Neural crest cell (in vitro differentiated cells): ENCODE results near the gene CALHM1. TPM values are rescaled to one million over a fixed set of nuclear protein-coding genes. Genes with fewer than 3 reads are reported as not detected.

Experiments used
- DNase-seq: peaks from one replicate; pipeline ENCODE4 v3.0.0; 2021; ENCODE audit warnings: low read depth, mixed read lengths, low spot score
- H3K27ac Mint-ChIP-seq: one replicate; pipeline ENCODE4 v1.8.0; 2021; ENCODE audit warnings: mild to moderate bottlenecking, mixed read lengths; ENCODE audit not compliant: unreplicated experiment
- H3K27me3 Mint-ChIP-seq: 2 replicates; pipeline ENCODE4 v1.8.0; 2021; ENCODE audit warnings: low read depth, mild to moderate bottlenecking, mixed read lengths
- H3K36me3 Mint-ChIP-seq: 2 replicates; pipeline ENCODE4 v1.8.0; 2021; ENCODE audit warnings: low read depth, mild to moderate bottlenecking, mixed read lengths
- H3K4me1 Mint-ChIP-seq: 2 replicates; pipeline ENCODE4 v1.8.0; 2021; ENCODE audit warnings: mixed read lengths
- H3K4me3 Mint-ChIP-seq: one replicate; pipeline ENCODE4 v1.8.0; 2021; ENCODE audit warnings: mild to moderate bottlenecking, mixed read lengths
- H3K9me3 Mint-ChIP-seq: 2 replicates; pipeline ENCODE4 v1.8.0; 2021; ENCODE audit warnings: mixed read lengths
- CTCF ChIP-seq: fragments of 200-600 bp; sonication (generic); conservative IDR thresholded peaks from 2 replicates; pipeline ENCODE4 v1.5.0; 2021; ENCODE audit warnings: antibody characterized with exemption, mild to moderate bottlenecking
- total RNA-seq: library from RNA; stranded (reverse); gene quantifications from 2 replicates; pipeline ENCODE4 v1.2.1, GENCODE V29; 2021

The CALHM1 gene
- total RNA-seq, 1 donor from 2014 or later: not detected

- Mint-ChIP-seq H3K4me3 (no peak overlapping the region), H3K4me1 (no peaks in the 10 kb centered on the region), H3K27ac (no peak overlapping the region), H3K36me3 (peaks cover 3% of the 10 kb centered on the region), H3K9me3 (no peaks in the 10 kb centered on the region), H3K27me3 (no peaks in the 10 kb centered on the region)
- no peak for TF ChIP-seq CTCF
- DNase-seq: no peak
Observed at GRCh38 chr10:103452506-103453230, 6.0 kb downstream of the CALHM1 start.

- Mint-ChIP-seq H3K27me3 (no peaks in the 10 kb centered on the region), H3K36me3 (peaks cover 5% of the 10 kb centered on the region), H3K4me1 (no peaks in the 10 kb centered on the region), H3K27ac (no peak within 1 kb of the TSS), H3K4me3 (no peak within 1 kb of the TSS), H3K9me3 (no peaks in the 10 kb centered on the region)
- no peak for TF ChIP-seq CTCF
- DNase-seq: no peak
Observed at GRCh38 chr10:103451831-103452505, 6.7 kb downstream of the CALHM1 start, which contains the start of gene CALHM2. TSS of gene CALHM2 (minus strand) at chr10:103452370. CDS start at chr10:103449941, 2,429 bp downstream.

- Mint-ChIP-seq H3K27me3 (no peaks in the 10 kb centered on the region), H3K36me3 (peaks cover 5% of the 10 kb centered on the region), H3K9me3 (no peaks in the 10 kb centered on the region), H3K4me1 (no peaks in the 10 kb centered on the region), H3K27ac (no peak overlapping the region), H3K4me3 (no peak overlapping the region)
- DNase-seq: no peak
- TF ChIP-seq CTCF: no peak
Observed at GRCh38 chr10:103451091-103451813, 7.4 kb downstream of the CALHM1 start.

- Mint-ChIP-seq H3K27me3 (no peaks in the 10 kb centered on the region), H3K9me3 (no peaks in the 10 kb centered on the region), H3K27ac (no peak overlapping the region), H3K36me3 (peaks cover 5% of the 10 kb centered on the region), H3K4me1 (no peaks in the 10 kb centered on the region), H3K4me3 (no peak overlapping the region)
- DNase-seq: no peak
- no peak for TF ChIP-seq CTCF
Observed at GRCh38 chr10:103450201-103450695, 8.5 kb downstream of the CALHM1 start.
